PFSK-1 (cell line): Measurements from ENCODE around the gene PPP4C.

ENCODE experiments used
- SIN3A ChIP-seq: IDR thresholded peaks from 2 replicates; pipeline ENCODE4 v1.6.1; 2012; ENCODE audit warnings: mild to moderate bottlenecking, low read length, moderate library complexity, borderline replicate concordance; ENCODE audit not compliant: insufficient read depth
- TAF1 ChIP-seq: IDR thresholded peaks from 2 replicates; pipeline ENCODE4 v1.6.1; 2012; ENCODE audit warnings: low read length, control low read depth, borderline replicate concordance; ENCODE audit not compliant: insufficient read depth

DNA sequence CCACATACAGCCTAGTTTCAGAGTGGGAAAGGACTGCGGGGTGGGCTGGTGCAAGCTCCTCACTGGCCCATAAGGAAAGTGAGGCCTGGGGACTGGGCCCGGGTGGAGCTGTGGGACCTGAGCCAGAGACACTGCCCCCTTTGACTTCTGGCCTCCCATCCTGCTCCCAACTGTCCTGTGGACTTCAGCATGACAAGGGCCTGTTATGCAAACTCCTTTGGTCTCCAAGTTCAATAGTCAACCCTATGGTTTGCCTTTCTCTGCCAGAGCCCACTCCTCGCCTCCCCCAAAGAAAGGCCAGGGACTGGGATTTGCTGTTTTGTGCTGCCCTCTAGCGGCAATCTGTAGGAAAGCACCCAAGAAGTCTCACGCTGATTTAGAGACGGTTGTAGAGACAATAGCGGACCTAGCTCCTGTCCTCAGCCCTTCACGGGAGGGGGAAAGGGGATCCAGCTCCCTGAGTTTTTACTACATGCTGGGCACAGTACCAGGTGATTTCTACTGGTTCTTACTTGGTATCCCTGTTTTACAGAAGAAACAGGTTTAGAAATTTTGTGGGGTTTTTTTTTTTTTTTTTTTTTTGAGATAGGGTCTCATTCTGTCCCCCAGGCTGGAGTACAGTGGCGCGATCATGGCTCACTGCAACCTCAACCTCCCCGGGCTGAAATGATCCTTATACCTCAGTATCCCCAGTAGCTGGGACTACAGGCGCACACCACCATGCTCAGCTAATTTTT lies 43.5 kb upstream of the PPP4C start:
- TF ChIP-seq SIN3A (no peak), TAF1 (no peak)
